ENCODE results near the gene DRC3. TPM values are rescaled to one million over a fixed set of nuclear protein-coding genes. Genes with fewer than 3 reads are reported as not detected.

Gene DRC3
- total RNA-seq, 4 donors from 2014 or later = 1.1 to 3.5 (median 1.7) TPM

- H3K4me3 ChIP-seq = no peak overlapping the region
- H3K4me1 ChIP-seq = peaks cover 0 to 53% (median 6%) of the 10 kb centered on the region in 3 donors
- H3K27me3 ChIP-seq = no peaks in the 10 kb centered on the region
- H3K27ac ChIP-seq = no peak overlapping the region
- H3K36me3 ChIP-seq = no peaks in the 10 kb centered on the region
- WGBS, 2 donors (ENCODE audit: low coverage in 1 of 2) = 82 to 100% methylated on average over 1 of the region's 2 CpGs
- TF ChIP-seq EP300 (IDR thresholded peaks at IDR 0.05) (no peak), POLR2AphosphoS5 (IDR thresholded peaks at IDR 0.05) (no peak), CTCF (IDR thresholded peaks at IDR 0.05) (no peak), POLR2A (IDR thresholded peaks at IDR 0.05) (no peak)
- no peak for ATAC-seq
- H3K9me3 ChIP-seq = no peaks in the 10 kb centered on the region
Measured at GRCh38 chr17:17931159-17931558, 41.5 kb upstream of the DRC3 start.

GRCh38 chr17:17933775-17934174 is 38.9 kb upstream of the DRC3 start:
- Histone ChIP-seq H3K36me3 (no peaks in the 10 kb centered on the region), H3K4me3 (no peak overlapping the region), H3K9me3 (no peaks in the 10 kb centered on the region), H3K27ac (no peak overlapping the region), H3K27me3 (no peaks in the 10 kb centered on the region), H3K4me1 (peaks cover 0 to 54% (median 2%) of the 10 kb centered on the region in 3 donors)
- no peak for ATAC-seq
- TF ChIP-seq CTCF (IDR thresholded peaks at IDR 0.05) (no peak), POLR2A (IDR thresholded peaks at IDR 0.05) (no peak), EP300 (IDR thresholded peaks at IDR 0.05) (no peak), POLR2AphosphoS5 (IDR thresholded peaks at IDR 0.05) (no peak)

GRCh38 chr17:17934214-17934613 is 38.4 kb upstream of the DRC3 start:
- no peaks in the 10 kb centered on the region for H3K9me3 ChIP-seq
- H3K4me3 ChIP-seq = no peak overlapping the region
- WGBS, 2 donors (ENCODE audit: low coverage in 1 of 2) = 73 to 87% methylated on average over 2 of the region's 2 CpGs
- H3K4me1 ChIP-seq = peaks cover 0 to 54% (median 0%) of the 10 kb centered on the region in 3 donors
- TF ChIP-seq CTCF (IDR thresholded peaks at IDR 0.05) = no peak
- TF ChIP-seq POLR2A (IDR thresholded peaks at IDR 0.05) = no peak
- H3K36me3 ChIP-seq = no peaks in the 10 kb centered on the region
- ATAC-seq = no peak
- no peaks in the 10 kb centered on the region for H3K27me3 ChIP-seq
- no peak overlapping the region for H3K27ac ChIP-seq

GRCh38 chr17:17934806-17935205 is 37.9 kb upstream of the DRC3 start:
- TF ChIP-seq POLR2A (IDR thresholded peaks at IDR 0.05) (no peak), EP300 (IDR thresholded peaks at IDR 0.05) (no peak), POLR2AphosphoS5 (IDR thresholded peaks at IDR 0.05) (no peak), CTCF (IDR thresholded peaks at IDR 0.05) (no peak)
- Histone ChIP-seq H3K9me3 (no peaks in the 10 kb centered on the region), H3K4me1 (peaks cover 0 to 55% (median 0%) of the 10 kb centered on the region in 3 donors), H3K27me3 (no peaks in the 10 kb centered on the region), H3K27ac (no peak overlapping the region), H3K36me3 (no peaks in the 10 kb centered on the region), H3K4me3 (no peak overlapping the region)
- no peak for ATAC-seq
- 81% methylated on average over 3 of the region's 3 CpGs; no CpG with 5 or more reads in 1 of the 2 donors for WGBS, 2 donors (ENCODE audit: low coverage in 1 of 2)

- H3K4me1 ChIP-seq = peaks cover 0 to 61% (median 3%) of the 10 kb centered on the region in 3 donors
- H3K4me3 ChIP-seq = no peak overlapping the region
- TF ChIP-seq EP300 (IDR thresholded peaks at IDR 0.05) (no peak), POLR2AphosphoS5 (IDR thresholded peaks at IDR 0.05) (peak; percentile 31), CTCF (IDR thresholded peaks at IDR 0.05) (no peak), POLR2A (IDR thresholded peaks at IDR 0.05) (no peak)
- H3K36me3 ChIP-seq = no peaks in the 10 kb centered on the region
- 73 to 81% methylated on average over 3 to 5 of the region's 6 CpGs for WGBS, 2 donors (ENCODE audit: low coverage in 1 of 2)
- no peaks in the 10 kb centered on the region for H3K9me3 ChIP-seq
- no peaks in the 10 kb centered on the region for H3K27me3 ChIP-seq
- H3K27ac ChIP-seq = no peak overlapping the region
- ATAC-seq = peak; percentile 89
Measured at GRCh38 chr17:17935321-17936271, 37.1 kb upstream of the DRC3 start.

Measured in gastroesophageal sphincter (tissue), 4 donors.